Progenitor cell of endocrine pancreas (in vitro differentiated cells): ENCODE measurements around the gene SCN9A. TPM values are rescaled to one million over a fixed set of nuclear protein-coding genes. Genes with fewer than 3 reads are reported as not detected.
A peak's percentile ranks its signal among the peaks of the same experiment; 100 is the strongest.

Source experiments
- DNase-seq: peaks from one replicate; pipeline ENCODE4 v3.0.0; 2021; ENCODE audit warnings: low spot score; ENCODE audit not compliant: unreplicated experiment
- H3K27ac Mint-ChIP-seq: 2 replicates; pipeline ENCODE4 v1.8.0; 2021; ENCODE audit warnings: mild to moderate bottlenecking, moderate library complexity, mixed read lengths
- H3K27me3 Mint-ChIP-seq: 2 replicates; pipeline ENCODE4 v1.8.0; 2021; ENCODE audit warnings: mixed read lengths
- H3K36me3 Mint-ChIP-seq: 2 replicates; pipeline ENCODE4 v1.8.0; 2022; ENCODE audit warnings: mixed read lengths; ENCODE audit not compliant: insufficient read depth
- H3K4me1 Mint-ChIP-seq: 2 replicates; pipeline ENCODE4 v1.8.0; 2021; ENCODE audit warnings: low read depth, mixed read lengths
- H3K4me3 Mint-ChIP-seq: 2 replicates; pipeline ENCODE4 v1.8.0; 2021; ENCODE audit warnings: low read depth, mild to moderate bottlenecking, moderate library complexity, mixed read lengths
- H3K9me3 Mint-ChIP-seq: 2 replicates; pipeline ENCODE4 v1.8.0; 2021; ENCODE audit warnings: low read depth, mixed read lengths
- total RNA-seq: library from RNA; stranded (reverse); gene quantifications from 2 replicates; pipeline ENCODE4 v1.2.1, GENCODE V29; 2021
- TF ChIP-seq, protein P1 (sequence below): fragments of 200-600 bp; sonication (generic); IDR thresholded peaks from one replicate; pipeline ENCODE4 v1.5.0; 2021; ENCODE audit warnings: antibody characterized with exemption, mild to moderate bottlenecking; ENCODE audit not compliant: unreplicated experiment

The SCN9A gene
- total RNA-seq, 1 donor from 2014 or later, result 23.7 TPM

DNA sequence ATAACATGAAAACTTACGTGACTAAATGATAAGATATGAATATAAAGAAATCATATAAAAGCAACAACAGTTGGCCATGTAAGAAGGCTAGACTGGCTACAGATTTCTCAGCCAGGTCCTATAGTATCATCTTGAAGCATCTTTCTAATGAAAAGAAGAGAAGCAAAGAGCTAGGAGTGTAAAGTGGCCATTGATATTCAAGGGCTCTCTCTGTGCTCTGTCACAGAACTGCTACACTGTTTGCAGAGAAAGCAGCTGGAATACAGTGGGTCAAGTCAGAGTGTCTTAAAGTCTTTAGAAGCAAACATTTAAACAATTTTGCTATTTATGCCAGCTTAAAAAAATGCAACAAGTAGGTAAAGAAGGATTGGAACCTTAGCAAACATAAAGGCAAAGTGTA, 118.8 kb downstream of the SCN9A start:
- peaks cover 3% of the 10 kb centered on the region for H3K27me3 Mint-ChIP-seq
- H3K4me1 Mint-ChIP-seq, result peaks cover 13% of the 10 kb centered on the region
- no peaks in the 10 kb centered on the region for H3K36me3 Mint-ChIP-seq
- TF ChIP-seq, protein P1, sequence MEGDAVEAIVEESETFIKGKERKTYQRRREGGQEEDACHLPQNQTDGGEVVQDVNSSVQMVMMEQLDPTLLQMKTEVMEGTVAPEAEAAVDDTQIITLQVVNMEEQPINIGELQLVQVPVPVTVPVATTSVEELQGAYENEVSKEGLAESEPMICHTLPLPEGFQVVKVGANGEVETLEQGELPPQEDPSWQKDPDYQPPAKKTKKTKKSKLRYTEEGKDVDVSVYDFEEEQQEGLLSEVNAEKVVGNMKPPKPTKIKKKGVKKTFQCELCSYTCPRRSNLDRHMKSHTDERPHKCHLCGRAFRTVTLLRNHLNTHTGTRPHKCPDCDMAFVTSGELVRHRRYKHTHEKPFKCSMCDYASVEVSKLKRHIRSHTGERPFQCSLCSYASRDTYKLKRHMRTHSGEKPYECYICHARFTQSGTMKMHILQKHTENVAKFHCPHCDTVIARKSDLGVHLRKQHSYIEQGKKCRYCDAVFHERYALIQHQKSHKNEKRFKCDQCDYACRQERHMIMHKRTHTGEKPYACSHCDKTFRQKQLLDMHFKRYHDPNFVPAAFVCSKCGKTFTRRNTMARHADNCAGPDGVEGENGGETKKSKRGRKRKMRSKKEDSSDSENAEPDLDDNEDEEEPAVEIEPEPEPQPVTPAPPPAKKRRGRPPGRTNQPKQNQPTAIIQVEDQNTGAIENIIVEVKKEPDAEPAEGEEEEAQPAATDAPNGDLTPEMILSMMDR, result no peak
- DNase-seq, result no peak
- no peak overlapping the region for H3K27ac Mint-ChIP-seq
- no peak overlapping the region for H3K4me3 Mint-ChIP-seq
- H3K9me3 Mint-ChIP-seq, result peaks cover 2% of the 10 kb centered on the region

DNA sequence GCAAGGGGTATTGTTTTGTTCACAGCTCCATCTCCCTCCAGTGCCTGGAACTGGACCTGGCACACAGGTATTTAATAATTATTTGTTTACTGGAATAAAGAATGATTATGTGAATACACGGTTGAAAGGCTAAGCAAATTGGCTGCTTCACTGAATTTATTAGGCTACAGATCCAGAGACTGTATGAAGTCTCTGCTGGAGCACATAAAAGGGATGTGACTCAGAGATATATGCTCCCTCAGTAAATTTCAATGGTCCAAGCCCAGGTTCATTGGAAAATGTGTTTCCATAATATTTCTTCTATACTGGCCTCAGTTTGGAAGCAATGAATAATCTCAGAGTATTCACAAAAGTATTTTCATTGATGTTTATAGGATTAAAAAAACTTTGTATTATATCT, 126.4 kb downstream of the SCN9A start:
- DNase-seq, result no peak
- Mint-ChIP-seq H3K4me1 (peaks cover 28% of the 10 kb centered on the region), H3K27ac (no peak overlapping the region), H3K36me3 (no peaks in the 10 kb centered on the region), H3K4me3 (no peak overlapping the region), H3K9me3 (peaks cover 2% of the 10 kb centered on the region), H3K27me3 (no peaks in the 10 kb centered on the region)
- TF ChIP-seq, protein P1, result no peak

DNA sequence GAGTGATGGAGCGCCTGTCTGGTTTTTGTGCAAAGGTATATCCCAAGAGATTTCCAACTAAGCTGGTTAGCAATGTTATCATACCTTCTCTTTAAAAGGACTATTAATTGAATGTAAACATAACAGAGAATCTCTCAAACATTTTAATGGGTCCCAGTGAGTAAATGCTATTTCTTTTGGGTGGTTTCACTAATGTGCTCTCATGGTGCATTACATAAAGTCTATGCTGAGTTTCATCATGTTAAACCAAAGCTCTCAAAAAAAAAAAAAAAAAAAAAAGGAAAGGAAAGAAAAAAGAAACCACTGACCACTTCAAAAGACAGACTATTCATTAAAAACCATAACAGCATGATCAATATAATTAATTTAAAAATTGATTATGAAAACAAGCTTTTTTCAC, 128.8 kb downstream of the SCN9A start:
- TF ChIP-seq, protein P1, result no peak
- Mint-ChIP-seq H3K4me1 (peaks cover 49% of the 10 kb centered on the region), H3K36me3 (no peaks in the 10 kb centered on the region), H3K9me3 (no peaks in the 10 kb centered on the region), H3K27me3 (no peaks in the 10 kb centered on the region), H3K4me3 (no peak overlapping the region), H3K27ac (no peak overlapping the region)
- DNase-seq, result no peak

DNA sequence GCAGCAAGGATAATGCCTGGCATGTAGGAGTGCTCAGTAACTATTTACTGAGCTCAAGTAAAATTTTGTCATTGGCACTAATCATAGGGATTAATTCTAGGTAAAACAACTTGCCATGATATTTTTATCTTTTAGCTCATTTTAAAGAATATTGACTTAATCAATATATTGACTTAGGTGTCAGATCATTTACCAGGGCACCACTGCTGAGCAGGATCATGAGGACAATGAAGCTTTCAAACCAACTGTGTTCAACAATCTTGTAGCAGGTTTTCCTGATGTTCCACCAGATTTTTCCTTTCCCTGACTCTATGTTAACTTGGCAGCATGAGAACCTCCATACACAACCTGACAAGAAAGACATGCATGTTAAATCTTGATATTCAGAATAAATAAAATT, 133.4 kb downstream of the SCN9A start:
- peaks cover 2% of the 10 kb centered on the region for H3K27me3 Mint-ChIP-seq
- H3K9me3 Mint-ChIP-seq, result no peaks in the 10 kb centered on the region
- H3K4me1 Mint-ChIP-seq, result peaks cover 54% of the 10 kb centered on the region
- H3K36me3 Mint-ChIP-seq, result peaks cover 3% of the 10 kb centered on the region
- H3K4me3 Mint-ChIP-seq, result peak overlapping the region; percentile 11
- peak overlapping the region; percentile 60 for H3K27ac Mint-ChIP-seq
- no peak for DNase-seq
- TF ChIP-seq, protein P1, result no peak

DNA sequence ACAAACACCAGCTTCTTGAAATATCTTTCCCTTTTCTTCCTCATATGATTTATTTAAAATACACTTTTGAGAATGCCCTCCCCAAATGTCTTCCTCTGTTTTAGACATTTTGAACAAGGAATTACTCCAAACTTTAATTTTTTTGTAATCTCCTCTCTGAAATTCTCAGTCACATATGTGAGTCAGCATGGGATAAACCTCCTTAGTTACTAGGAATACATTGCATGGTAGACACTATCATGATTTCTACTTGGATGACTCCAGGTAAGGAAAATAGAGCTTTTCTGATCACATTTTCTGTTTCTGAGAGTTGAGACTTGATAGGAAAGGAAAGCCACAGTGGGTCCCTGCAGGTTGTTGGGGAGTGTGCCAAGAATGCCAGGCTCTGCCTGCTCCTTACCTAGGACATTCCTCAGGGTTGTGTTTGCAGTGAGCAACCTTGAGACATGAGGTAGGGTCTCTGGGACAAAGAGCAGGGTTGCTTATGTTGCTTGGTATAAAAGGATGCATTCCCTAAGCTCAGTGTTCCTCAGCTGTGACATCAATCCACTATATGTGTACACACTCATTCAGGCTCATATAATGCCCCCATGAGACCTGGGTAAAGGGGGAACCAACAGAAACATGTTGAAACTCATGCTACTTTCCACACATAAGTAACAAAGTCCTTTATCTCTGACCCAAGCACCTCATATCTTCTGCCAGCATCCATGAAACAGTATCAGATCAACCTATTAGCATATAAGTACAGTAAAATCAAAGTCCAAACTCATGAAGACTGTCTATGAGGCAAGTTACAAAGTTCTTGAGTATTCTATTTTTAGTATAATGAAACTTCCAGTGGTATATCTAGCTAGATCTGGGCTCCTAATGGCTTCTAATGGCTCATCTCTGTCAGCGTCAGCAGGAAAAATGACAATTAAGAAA, 135.1 kb downstream of the SCN9A start:
- no peak for DNase-seq
- peaks cover 2% of the 10 kb centered on the region for H3K27me3 Mint-ChIP-seq
- H3K27ac Mint-ChIP-seq, result no peak overlapping the region
- no peaks in the 10 kb centered on the region for H3K9me3 Mint-ChIP-seq
- no peak overlapping the region for H3K4me3 Mint-ChIP-seq
- TF ChIP-seq, protein P1, result no peak
- H3K36me3 Mint-ChIP-seq, result peaks cover 3% of the 10 kb centered on the region
- peaks cover 41% of the 10 kb centered on the region for H3K4me1 Mint-ChIP-seq
